H1 (cell line): ENCODE measurements around the gene TEAD2. TPM values are rescaled to one million over a fixed set of nuclear protein-coding genes. Genes with fewer than 3 reads are reported as not detected.

Experiments
- BCL11A ChIP-seq, 2 experiments: IDR thresholded peaks; one replicate each; pipeline ENCODE4 v1.6.1; 2011; ENCODE audit warnings: low read depth in 2 of 2, low read length in 2 of 2, mild to moderate bottlenecking in 2 of 2
- CEBPB ChIP-seq: IDR thresholded peaks from 2 replicates; pipeline ENCODE4 v1.6.1; 2012; ENCODE audit warnings: low read depth, low read length
- CHD7 ChIP-seq: fragments of 300-600 bp; sonication (generic); IDR thresholded peaks from 2 replicates; pipeline ENCODE4 v1.7.1; 2012; ENCODE audit warnings: low read length, moderate library complexity, mild to moderate bottlenecking, inconsistent platforms; ENCODE audit not compliant: insufficient replicate concordance
- CTCF ChIP-seq, 3 experiments: IDR thresholded peaks; 1 replicate in 2 of 3; 2 replicates in 1 of 3; pipeline versions ENCODE4 v1.5.1 to v1.6.1; 2011; ENCODE audit warnings: low read length in 3 of 3, mild to moderate bottlenecking in 3 of 3, inconsistent platforms in 2 of 3, low read depth in 1 of 3, moderate library complexity in 1 of 3; ENCODE audit not compliant: insufficient read depth in 1 of 3; ENCODE audit errors: control extremely low read depth in 1 of 3
- GABPA ChIP-seq: IDR thresholded peaks from 2 replicates; pipeline ENCODE4 v1.6.1; 2011; ENCODE audit warnings: mild to moderate bottlenecking, low read length, moderate library complexity, borderline replicate concordance; ENCODE audit not compliant: insufficient read depth
- HDAC2 ChIP-seq, 2 experiments: fragments of 300-600 bp in 1 of 2; sonication (generic) in 1 of 2; IDR thresholded peaks; 2 replicates each; pipeline ENCODE4 v1.6.1; 2011 to 2012; ENCODE audit warnings: low read depth in 2 of 2, low read length in 2 of 2, mild to moderate bottlenecking in 2 of 2, moderate library complexity in 2 of 2, borderline replicate concordance in 1 of 2, inconsistent platforms in 1 of 2
- MAFK ChIP-seq: IDR thresholded peaks from 2 replicates; pipeline ENCODE4 v1.6.1; 2012; ENCODE audit warnings: low read depth, mild to moderate bottlenecking, improper control_type of control experiment, low read length
- RXRA ChIP-seq: IDR thresholded peaks from 2 replicates; pipeline ENCODE4 v1.6.1; 2011; ENCODE audit warnings: low read depth, mild to moderate bottlenecking, low read length, moderate library complexity; ENCODE audit not compliant: insufficient read depth
- YY1 ChIP-seq: IDR thresholded peaks from 2 replicates; pipeline ENCODE4 v1.6.1; 2011; ENCODE audit warnings: low read depth, mild to moderate bottlenecking, low read length
- polyA plus RNA-seq, 7 experiments: library from polyadenylated mRNA; depleted of rRNA in 3 of 7; stranded (reverse) in 5 of 7; unstranded in 2 of 7; fragments of >200 nt in 5 of 7; fragments of 200-250 nt in 2 of 7; gene quantifications; 1 replicate in 5 of 7; 2 replicates in 1 of 7; 4 replicates in 1 of 7; pipeline versions ENCODE4 v1.2.1 to v1.2.3, GENCODE V29; 2011 to 2013; ENCODE audit warnings: missing spikeins in 2 of 7, mixed read lengths in 2 of 7
- total RNA-seq: library from RNA; stranded (reverse); fragmentation: NEBNext Ultra II Directional; extraction: Animal tissue kit (Norgen Biotek cat#: 25700); gene quantifications from 2 replicates; pipeline ENCODE4 v1.2.1, GENCODE V29; 2021

Gene TEAD2
- total and polyA plus RNA-seq, 2 of the 8 experiments (the other 6 are each of a cell fraction or from before 2014, with no cell fraction given): 87.6 to 146 TPM

GRCh38 chr19:49301866-49302252 is 60.4 kb downstream of the TEAD2 start (continued):
- TF ChIP-seq CHD7 (no peak), CTCF (IDR thresholded peaks at IDR 0.05; ENCODE audit: control extremely low read depth in 1 of 3, insufficient read depth in 1 of 3, low read depth in 1 of 3, low read length in 3 of 3) (no peak), BCL11A (IDR thresholded peaks at IDR 0.05; ENCODE audit: low read depth in 2 of 2, low read length in 2 of 2) (no peak), YY1 (no peak), MAFK (no peak), HDAC2 (IDR thresholded peaks at IDR 0.05; ENCODE audit: borderline replicate concordance in 1 of 2, low read depth in 2 of 2, low read length in 2 of 2) (no peak), CEBPB (no peak), GABPA (no peak), RXRA (no peak)
